Endometrial microvascular endothelial cells (primary cell): ENCODE data around the gene M1AP. TPM values are rescaled to one million over a fixed set of nuclear protein-coding genes. Genes with fewer than 3 reads are reported as not detected.
"Not testable (repeated sequence)": the region's sequence is repeated elsewhere in the genome, so short reads cannot be mapped to it uniquely, and the experiment has no call there.

Source experiments
- in situ Hi-C: cut with HindIII; loops from 2 replicates; pipeline ENCODE4 v1.10.0; 2017; ENCODE audit warnings: low sequenced_read_pairs, low pct_unique_long_range_greater_than_20kb; ENCODE audit errors: inconsistent ontology term
- total RNA-seq: library from RNA; depleted of rRNA; stranded (reverse); fragments of >200 nt; gene quantifications from one replicate; pipeline ENCODE4 v1.2.3, GENCODE V29; 2015; ENCODE audit errors: inconsistent ontology term

The M1AP gene
- total RNA-seq, 1 donor from 2014 or later = 0.09 TPM

DNA sequence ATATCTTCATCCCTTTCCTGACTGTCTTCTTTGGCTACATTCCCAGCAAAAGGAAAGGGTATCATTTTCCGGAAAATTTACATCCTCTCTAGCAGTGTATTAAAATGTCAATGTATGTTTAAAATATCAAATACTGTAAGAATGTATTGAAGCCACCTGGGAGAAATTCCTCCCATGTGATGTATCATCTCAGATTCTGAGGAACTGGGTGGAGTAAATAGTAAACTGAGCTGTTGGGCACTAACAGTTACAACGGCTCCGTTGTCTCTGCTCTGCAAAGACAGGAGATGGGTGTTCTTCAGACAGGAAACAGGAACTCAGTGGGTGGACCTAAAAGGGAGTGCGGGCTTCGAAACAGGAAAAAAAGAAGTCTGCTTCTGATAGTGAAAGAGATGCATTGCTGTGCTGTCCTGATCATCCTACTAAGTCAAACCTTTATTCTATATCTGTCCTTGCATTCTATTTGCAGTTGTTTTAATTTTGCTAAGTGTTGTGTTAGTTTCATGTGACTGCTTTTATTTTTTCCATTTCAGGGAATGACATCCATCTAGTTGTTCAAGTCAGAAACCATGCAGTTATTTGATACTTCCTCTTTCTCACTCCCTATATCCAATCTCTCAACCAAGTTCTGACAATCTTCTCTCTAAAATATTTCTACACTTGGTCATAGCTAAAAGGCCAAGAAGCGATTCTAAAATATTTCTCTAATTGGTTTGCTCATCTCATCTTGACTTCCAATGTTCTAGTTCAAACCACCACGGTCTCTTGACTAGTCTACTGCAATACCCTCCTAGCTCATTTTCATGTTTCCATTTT, 74.2 kb downstream of the M1AP start:
- in situ Hi-C loops = no loop called here

DNA sequence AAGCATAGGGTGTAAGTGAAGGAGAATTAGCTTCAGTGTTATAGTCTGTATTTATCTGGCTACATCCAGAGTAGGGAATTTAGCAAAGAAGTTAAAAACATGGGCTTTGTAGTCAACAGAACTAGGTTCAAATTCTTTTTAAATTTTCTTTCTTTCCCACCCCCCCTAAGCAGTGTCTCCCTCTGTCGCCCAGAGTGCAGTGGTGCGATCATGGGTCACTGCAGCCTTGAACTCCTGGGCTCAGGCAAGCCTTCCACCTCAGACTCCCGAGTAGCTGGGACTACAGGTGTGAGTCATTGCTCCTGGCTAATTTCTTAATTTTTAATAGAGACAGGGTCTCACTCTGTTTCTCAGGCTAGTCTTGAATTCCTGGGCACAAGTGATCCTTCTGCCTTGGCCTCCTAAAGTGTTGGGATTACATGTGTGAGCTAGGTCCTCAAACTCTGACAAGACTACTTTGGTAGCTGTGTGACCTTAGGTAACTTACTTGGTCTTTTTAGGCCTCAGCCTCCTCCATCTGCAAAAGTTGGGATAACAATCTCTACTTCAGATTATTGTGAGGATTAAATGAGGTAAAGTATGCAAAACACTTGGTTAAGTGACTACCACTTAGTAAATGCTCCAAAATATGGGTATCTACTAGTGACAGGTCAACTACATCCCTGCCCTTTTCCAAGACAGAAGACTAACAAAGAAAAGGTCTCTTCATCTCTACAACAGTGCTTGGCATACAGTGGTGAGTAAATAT, 75.8 kb downstream of the M1AP start:
- in situ Hi-C loops = no loop called here

DNA sequence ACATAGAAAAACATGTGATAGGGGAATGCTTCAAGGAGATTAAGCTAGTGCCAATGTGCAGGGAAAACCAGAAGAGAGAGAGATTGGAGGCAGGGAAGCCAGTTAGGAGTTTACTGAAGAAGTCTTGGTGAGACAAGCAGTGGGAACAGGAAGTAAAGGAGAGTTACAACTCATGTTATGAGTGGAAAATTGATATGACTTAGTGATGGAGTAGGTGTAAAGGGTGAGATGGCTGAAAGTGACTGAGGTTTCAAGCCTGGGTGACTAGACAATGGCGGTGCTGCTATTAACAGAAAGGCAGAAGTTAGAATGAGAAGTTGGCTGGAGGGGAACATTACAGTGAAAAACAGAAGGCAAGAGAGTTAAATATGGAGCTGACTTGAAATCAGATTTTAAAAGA, 77.1 kb downstream of the M1AP start:
- in situ Hi-C loops = no loop called here

DNA sequence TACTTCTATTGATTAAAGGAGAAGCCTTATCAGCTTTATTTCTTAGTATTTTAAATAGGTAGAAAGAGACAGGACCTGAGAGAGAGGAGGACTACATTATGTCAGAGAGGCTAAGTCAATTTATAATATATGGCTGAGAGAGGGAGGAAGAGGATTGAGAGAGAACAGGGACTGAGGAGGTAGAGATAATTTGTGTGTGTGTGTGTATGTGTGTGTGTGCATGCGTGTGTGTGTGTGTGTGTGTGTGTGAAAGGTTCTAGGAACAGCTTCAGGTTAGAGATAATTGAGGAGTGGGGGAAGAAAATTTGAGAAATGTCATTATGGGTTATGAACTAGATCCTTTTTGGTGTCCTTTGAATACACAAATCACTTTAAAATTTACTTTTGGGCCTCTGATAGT, 78.4 kb downstream of the M1AP start:
- in situ Hi-C loops = no loop called here

DNA sequence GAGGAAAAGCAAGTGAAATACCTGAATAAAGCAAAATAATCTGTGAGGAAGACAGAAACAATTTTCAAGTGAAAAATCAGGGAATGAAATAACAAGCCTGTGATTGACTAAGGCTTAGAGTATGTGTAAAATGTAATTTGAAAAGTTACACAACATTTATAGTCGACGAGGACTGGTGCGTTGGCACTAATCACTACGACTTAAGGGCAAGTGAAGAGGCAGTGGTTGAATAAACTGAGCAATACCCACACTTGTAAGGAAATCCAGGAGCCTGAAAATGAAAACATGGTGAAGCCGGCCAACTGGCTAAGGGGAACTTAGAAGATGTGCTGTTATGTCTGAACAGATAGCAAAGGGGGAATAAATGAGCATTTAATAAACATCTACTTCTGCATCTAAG, 80.2 kb downstream of the M1AP start:
- in situ Hi-C loops = no loop called here

DNA sequence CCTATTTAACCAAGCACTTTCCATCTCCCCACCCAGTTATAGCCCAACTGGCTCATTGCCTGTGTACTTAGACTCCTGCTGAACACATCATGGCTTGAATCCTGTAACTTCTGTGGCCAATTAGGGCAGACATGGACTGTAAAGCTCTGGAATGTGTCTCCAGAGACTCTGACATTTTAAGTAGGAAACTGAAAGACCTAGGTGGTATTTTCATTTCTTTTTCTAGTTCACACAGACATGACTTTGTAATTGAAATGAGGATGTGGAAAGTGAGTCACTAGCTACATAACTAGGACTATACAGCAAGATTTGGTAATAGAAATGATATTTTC, 81.4 kb downstream of the M1AP start:
- in situ Hi-C loops = no loop called here

DNA sequence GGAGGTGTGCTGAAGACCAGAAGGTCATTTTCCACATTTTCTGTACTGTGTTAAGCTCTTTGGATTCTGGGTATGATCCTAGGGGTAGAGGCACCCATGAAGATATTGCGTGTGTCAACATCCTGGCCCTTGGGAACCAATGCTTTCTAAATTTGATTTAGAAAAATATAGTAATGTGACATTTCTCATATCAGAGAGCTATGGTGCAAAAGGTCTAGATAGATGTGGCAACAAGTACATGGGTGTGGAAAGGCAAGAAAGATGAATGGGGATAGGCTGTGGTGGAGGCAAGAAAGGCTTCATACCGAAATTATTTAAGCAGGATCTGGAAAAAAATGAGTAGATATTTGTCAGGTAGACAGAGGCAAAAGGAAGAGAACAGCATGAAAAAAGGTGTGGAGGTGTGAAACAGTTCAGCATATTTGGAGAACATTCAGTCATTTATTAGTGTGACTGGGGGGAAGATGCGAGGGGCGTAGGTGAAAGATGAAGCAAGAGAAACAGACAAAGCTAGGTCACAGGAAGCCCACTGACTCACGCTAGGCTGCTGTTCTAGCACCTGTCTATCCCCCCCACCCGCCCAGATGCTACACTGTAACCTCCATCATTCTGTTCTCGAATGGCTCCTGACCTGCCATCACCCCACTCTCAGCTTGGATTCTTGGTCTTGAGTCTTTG, 81.9 kb downstream of the M1AP start:
- in situ Hi-C loops = no loop called here

DNA sequence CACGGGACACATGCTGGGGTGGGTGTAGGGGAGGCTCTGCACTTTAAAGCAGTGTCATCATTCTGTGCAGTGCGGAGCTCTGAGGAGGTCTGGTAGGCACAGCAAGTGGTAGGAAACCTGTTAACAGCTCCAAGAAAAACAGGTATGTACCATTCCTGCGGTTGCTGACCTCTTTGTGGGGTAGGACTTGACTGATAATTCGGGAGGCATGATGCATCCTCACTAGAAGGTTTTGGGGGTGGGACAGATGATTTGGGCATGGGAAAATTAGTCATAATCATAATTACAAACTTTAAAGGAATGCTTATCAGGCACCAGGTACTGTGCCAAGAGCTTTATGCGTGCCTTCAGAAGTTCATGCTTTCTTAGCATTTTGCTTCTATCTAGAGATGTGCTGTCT, 83.9 kb downstream of the M1AP start:
- in situ Hi-C loops = no loop called here

DNA sequence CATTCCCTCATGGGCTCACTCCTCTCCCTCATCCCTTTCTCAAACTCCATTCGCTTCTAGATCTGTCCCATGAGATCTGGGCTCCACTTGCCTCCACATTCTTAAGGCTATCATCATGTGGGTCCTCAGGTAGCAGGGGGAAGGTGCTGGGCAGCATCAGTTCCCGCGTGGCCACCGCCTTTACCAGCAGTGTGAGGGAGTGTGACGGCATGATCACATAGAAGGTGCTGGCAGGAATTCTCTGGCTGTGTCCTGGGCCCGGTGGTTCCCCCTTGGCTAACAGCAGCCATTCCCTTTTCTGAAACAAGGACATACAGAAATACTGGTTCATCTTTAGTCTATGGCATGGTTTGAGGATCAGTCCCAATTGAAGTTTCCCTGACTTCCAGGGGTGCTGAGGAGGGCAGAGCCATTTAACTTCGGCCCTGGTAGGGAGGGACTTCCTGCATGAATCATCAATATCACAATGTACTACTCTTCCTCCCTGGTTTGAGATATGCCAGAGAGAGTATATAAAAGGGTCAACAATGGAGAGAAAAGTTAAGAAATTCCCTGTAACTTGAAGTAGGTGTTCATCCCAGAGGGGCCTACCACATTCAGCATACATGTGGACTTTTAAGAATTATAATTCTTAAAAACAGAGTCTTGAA, 85.9 kb downstream of the M1AP start:
- in situ Hi-C loops = no loop called here

DNA sequence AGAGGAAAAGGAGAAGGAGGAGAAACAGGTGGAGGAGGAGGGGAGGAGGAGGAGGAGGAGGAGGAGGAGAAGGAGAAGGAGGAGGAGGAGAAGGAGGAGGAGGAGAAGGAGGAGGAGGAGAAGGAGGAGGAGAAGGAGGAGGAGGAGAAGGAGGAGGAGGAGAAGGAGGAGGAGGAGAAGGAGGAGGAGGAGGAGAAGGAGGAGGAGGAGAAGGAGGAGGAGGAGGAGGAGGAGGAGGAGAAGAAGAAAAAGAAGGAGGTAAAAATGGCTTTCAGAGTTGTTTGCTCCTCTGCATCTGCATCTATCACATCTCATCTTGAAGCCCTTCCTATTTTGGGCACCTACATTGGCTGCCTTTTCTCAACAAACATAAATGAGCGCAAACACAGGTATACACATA, 87.1 kb downstream of the M1AP start:
- in situ Hi-C loops = not testable (repeated sequence)

DNA sequence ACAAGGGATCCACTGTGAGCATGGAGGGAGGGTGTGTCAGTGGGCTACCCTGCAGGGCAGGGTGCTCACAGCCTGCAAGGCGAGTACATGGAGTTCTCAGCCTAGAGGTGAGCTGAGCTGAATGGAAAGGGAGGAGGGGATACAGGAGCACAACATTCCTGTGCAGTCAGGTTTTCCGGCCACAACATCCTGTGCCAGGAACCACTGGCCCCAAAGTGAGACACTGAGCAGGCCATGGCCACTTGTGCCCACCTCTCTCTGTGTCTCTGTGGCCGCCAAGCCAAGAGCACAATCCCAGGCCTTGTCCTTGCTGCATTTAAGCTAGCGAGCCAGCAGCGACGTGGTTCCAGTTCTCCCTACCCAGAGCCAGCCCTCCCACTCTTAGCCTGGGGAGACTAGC, 87.5 kb downstream of the M1AP start:
- in situ Hi-C loops = no loop called here

DNA sequence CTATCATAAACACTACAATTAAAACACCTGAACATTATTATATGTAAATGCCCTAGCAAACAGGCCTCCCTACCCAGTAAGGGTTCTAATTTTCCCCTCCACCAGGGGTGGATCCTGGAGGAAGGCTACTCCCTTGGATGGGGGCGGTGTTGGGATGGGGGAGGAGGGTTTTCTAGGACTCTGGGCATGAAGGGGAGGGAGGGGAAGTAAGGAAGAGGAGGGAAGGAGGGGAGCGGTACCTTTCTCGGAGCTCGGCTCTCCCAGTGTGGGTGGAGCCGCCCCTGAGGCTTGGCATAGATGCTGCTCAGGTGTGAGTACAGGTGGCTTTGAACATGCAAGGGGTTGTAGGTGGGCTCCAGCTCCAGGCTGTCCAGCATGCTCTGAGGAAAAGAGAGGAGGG, 88.2 kb downstream of the M1AP start:
- in situ Hi-C loops = no loop called here

DNA sequence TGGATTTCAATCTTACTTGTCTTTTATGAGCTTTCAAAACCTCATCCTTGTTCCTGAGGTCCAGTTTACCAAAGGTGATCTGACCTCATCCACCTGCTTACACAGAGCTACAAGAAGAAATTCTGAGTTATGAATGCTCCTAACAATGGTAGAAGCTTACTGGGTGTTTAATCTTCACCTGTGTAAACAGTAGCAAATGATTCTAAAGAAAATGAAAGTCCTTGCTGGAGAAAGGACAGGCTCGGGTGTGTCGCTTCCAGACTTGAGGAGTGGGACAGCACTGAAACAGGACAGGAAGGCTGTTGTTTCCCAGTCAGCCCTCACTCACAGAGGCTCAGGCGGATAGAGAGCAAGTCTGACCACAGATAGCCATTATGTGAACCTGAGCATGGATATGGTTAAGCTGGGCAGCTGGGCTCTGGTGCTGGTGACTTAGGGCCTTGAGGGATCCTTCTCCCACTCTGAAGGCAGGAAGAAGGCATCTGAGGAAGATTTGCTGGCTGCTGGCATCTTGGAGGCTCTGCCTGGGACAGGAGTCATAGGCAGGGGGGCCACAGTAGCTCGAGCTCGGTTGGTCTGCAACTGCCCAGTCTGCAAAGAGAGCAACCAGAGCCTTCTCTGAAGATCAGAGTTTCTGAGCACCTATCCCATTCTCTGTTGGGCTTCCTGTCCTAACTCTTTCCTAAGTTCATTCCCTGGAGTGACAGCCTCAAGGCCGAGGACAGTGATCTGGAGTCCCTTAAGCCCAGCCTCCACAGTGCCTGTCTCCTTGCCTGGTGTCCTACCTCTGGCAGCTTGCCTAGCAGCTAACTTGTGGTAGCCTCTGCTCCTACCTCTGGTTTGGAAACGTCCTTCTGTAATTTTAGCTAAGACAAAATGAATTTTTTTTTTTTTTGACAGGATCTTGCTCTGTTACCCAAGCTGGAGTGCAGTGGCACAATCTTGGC, 89.6 kb downstream of the M1AP start:
- in situ Hi-C loops = no loop called here

DNA sequence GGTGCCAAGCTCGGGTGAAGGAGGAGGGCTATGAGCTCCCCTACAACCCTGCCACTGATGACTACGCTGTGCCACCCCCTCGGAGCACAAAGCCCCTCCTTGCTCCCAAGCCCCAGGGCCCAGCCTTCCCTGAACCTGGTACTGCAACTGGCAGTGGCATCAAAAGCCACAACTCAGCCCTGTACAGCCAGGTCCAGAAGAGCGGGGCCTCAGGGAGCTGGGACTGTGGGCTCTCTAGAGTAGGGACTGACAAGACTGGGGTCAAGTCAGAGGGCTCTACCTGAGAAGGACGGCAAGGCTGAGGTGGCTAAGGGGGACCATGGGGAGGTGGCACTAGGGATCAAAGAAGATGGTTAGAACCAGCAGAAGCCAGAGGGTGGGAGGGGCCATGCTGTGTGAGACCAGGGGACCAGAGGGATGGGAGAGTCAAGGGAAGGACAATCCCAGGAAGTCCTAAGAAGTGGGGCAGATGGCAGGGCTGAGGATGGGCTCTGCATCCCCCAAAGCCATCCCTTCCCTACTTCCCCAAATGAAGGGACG, 91.2 kb downstream of the M1AP start:
- in situ Hi-C loops = no loop called here

DNA sequence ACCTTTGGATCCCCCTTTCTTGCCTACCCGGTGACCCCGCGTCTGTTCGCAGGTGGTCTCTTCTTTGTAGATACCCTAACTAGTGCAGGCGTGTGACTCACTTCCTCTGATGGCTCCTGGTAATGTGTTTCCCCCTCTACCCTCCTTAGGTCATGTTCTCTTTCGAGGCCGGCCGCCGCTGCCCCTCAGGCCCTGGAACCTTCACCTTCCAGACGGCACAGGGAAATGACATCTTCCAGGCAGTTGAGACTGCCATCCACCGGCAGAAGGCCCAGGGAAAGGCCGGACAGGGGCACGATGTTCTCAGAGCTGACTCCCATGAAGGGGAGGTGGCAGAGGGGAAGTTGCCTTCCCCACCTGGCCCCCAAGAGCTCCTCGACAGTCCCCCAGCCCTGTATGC, 92.0 kb downstream of the M1AP start:
- in situ Hi-C loops = no loop called here

DNA sequence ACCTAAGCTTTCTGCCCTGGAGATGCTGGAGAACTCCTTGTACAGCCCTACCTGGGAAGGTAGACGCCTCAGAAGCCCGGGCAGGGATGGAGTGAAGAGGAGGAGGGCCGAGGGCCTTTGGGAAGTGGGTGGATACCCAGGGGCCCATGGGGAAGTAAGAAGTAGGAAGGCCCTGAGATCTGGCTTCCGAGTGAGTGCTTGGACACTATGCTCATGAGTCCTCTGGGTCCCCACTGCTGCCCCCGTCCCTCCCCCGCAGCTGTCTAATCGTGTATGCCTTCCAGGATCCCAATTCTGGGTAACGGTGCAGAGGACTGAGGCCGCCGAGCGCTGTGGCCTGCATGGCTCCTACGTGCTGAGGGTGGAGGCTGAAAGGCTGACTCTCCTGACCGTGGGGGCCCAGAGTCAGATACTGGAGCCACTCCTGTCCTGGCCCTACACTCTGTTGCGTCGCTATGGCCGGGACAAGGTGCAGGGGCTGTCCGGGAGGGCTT, 92.5 kb downstream of the M1AP start:
- in situ Hi-C loops = no loop called here

DNA sequence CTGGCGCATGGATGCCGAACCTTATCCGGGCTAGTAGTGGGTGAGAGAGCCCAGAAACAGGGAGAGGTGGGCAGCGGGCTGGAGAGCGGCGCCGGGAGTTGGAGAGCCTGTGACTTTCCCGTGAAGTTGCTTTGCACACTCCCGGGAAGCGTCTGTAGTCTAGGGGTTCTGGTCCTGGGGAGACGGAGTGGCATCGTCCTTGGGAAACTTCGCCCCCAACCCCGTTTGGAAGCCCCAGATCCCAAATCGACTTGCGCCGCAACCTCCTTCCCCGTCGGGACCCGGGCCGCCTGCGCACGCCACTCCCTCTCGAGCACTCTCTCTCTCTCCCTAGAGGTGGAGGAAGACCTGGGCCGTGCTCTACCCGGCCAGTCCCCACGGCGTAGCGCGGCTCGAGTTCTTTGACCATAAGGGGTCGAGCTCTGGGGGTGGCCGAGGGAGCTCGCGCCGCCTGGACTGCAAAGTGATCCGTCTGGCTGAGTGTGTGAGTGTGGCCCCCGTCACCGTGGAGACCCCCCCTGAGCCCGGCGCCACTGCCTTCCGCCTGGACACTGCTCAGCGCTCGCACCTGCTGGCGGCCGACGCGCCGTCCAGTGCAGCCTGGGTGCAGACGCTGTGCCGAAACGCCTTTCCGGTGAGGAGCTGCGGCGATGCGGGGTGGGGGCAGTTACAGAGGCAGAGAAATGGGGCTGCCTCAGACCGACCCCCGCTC, 93.2 kb downstream of the M1AP start:
- in situ Hi-C loops = no loop called here
